Endodermal cell (in vitro differentiated cells): ENCODE measurements around the gene TTC16. TPM values are rescaled to one million over a fixed set of nuclear protein-coding genes. Genes with fewer than 3 reads are reported as not detected.
A peak's percentile ranks its signal among the peaks of the same experiment; 100 is the strongest.

Experiments
- DNase-seq: peaks from one replicate; pipeline ENCODE4 v3.0.0-alpha.2; 2017
- H3K27ac ChIP-seq: 2 replicates; pipeline ENCODE4 v1.5.1; 2013; ENCODE audit warnings: mild to moderate bottlenecking, low read depth, low read length, moderate library complexity
- H3K27me3 ChIP-seq: 2 replicates; pipeline ENCODE4 v1.6.1; 2013; ENCODE audit warnings: mild to moderate bottlenecking, low read length, moderate library complexity; ENCODE audit not compliant: insufficient read depth, control insufficient read depth, poor library complexity, severe bottlenecking
- H3K36me3 ChIP-seq: 2 replicates; pipeline ENCODE4 v1.7.0; 2013; ENCODE audit warnings: mild to moderate bottlenecking, low read length, moderate library complexity; ENCODE audit not compliant: control insufficient read depth, insufficient read depth
- H3K4me1 ChIP-seq: one replicate; pipeline ENCODE4 v1.7.0; 2013; ENCODE audit warnings: low read length; ENCODE audit not compliant: control insufficient read depth, insufficient read depth
- H3K4me3 ChIP-seq: 2 replicates; pipeline ENCODE4 v1.5.1; 2013; ENCODE audit warnings: mild to moderate bottlenecking, low read length, moderate library complexity
- H3K9ac ChIP-seq: 2 replicates; pipeline ENCODE4 v1.6.1; 2013; ENCODE audit warnings: mild to moderate bottlenecking, low read length, moderate library complexity; ENCODE audit not compliant: poor library complexity, severe bottlenecking; ENCODE audit errors: extremely low read depth
- H3K9me3 ChIP-seq: 2 replicates; pipeline ENCODE4 v1.6.1; 2013; ENCODE audit warnings: mild to moderate bottlenecking, low read length, moderate library complexity; ENCODE audit not compliant: control insufficient read depth
- H3K27ac Mint-ChIP-seq: 2 replicates; pipeline ENCODE4 v1.8.0; 2020; ENCODE audit warnings: mixed read lengths
- H3K27me3 Mint-ChIP-seq: 2 replicates; pipeline ENCODE4 v1.8.0; 2021; ENCODE audit warnings: mild to moderate bottlenecking, mixed read lengths; ENCODE audit not compliant: insufficient read depth
- H3K36me3 Mint-ChIP-seq: 2 replicates; pipeline ENCODE4 v1.8.0; 2020; ENCODE audit warnings: low read depth, mixed read lengths
- H3K4me1 Mint-ChIP-seq: 2 replicates; pipeline ENCODE4 v1.8.0; 2020; ENCODE audit warnings: mixed read lengths
- H3K4me3 Mint-ChIP-seq: 2 replicates; pipeline ENCODE4 v1.8.0; 2020; ENCODE audit warnings: mild to moderate bottlenecking, moderate library complexity, mixed read lengths
- H3K9me3 Mint-ChIP-seq: 2 replicates; pipeline ENCODE4 v1.8.0; 2020; ENCODE audit warnings: mild to moderate bottlenecking, mixed read lengths
- WGBS, 2 experiments: methylation state at CpG; one replicate each; pipeline versions ENCODE4 v1.1.5 to v1.1.7; 2013; ENCODE audit warnings: missing lambda C conversion rate in 2 of 2, mixed read lengths in 1 of 2; ENCODE audit not compliant: insufficient coverage in 1 of 2, insufficient read length in 1 of 2; 5-methylcytosine and 5-hydroxymethylcytosine counted together
- total RNA-seq, 2 donors: library from RNA; stranded (reverse); fragmentation: NEBNext Ultra II Directional in 1 of 2; extraction: Animal tissue kit (Norgen Biotek cat#: 25700) in 1 of 2; gene quantifications; 2 replicates in 1 of 2; 3 replicates in 1 of 2; pipeline ENCODE4 v1.2.1, GENCODE V29; 2021
- TF ChIP-seq, protein P1 (sequence below): fragments of 200-600 bp; sonication (generic); conservative IDR thresholded peaks from 2 replicates; pipeline ENCODE4 v1.5.0; 2021; ENCODE audit warnings: antibody characterized with exemption, mild to moderate bottlenecking

Gene TTC16
- total RNA-seq, 2 donors from 2014 or later = not detected

DNA sequence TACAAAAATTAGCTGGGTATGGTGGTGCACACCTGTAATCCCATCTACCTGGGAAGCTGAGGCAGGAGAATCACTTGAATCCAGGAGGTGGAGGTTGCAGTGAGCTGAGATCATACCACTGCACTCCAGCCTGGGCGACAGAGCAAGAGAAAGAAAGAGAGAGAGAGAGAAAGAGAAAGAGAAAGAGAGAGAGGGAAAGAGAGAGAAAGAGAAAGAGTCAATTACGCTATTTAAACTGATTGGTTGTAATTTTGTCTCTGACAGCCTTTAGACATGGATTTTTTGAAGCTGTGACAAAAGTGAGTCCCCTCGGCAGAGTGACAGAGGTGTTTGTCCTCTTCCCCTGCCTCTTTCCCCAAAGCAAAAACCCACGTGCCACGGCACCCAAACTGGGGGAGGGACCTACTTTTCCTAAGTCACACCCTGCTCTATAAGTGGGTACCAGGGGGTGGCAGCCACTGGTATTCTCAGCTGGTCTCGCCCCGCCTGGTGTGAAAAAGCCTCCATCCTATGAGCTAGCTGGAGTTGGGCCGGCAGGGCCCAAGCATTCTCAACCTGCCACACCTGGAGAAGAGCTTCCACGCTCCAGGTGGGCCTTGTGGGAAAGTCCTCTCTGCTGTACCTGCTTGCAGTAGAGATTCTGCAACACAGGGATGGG lies 12.5 kb upstream of the TTC16 start:
- TF ChIP-seq, protein P1, sequence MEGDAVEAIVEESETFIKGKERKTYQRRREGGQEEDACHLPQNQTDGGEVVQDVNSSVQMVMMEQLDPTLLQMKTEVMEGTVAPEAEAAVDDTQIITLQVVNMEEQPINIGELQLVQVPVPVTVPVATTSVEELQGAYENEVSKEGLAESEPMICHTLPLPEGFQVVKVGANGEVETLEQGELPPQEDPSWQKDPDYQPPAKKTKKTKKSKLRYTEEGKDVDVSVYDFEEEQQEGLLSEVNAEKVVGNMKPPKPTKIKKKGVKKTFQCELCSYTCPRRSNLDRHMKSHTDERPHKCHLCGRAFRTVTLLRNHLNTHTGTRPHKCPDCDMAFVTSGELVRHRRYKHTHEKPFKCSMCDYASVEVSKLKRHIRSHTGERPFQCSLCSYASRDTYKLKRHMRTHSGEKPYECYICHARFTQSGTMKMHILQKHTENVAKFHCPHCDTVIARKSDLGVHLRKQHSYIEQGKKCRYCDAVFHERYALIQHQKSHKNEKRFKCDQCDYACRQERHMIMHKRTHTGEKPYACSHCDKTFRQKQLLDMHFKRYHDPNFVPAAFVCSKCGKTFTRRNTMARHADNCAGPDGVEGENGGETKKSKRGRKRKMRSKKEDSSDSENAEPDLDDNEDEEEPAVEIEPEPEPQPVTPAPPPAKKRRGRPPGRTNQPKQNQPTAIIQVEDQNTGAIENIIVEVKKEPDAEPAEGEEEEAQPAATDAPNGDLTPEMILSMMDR = no peak
- H3K9me3 Mint-ChIP-seq = no peaks in the 10 kb centered on the region
- no peak for DNase-seq

DNA sequence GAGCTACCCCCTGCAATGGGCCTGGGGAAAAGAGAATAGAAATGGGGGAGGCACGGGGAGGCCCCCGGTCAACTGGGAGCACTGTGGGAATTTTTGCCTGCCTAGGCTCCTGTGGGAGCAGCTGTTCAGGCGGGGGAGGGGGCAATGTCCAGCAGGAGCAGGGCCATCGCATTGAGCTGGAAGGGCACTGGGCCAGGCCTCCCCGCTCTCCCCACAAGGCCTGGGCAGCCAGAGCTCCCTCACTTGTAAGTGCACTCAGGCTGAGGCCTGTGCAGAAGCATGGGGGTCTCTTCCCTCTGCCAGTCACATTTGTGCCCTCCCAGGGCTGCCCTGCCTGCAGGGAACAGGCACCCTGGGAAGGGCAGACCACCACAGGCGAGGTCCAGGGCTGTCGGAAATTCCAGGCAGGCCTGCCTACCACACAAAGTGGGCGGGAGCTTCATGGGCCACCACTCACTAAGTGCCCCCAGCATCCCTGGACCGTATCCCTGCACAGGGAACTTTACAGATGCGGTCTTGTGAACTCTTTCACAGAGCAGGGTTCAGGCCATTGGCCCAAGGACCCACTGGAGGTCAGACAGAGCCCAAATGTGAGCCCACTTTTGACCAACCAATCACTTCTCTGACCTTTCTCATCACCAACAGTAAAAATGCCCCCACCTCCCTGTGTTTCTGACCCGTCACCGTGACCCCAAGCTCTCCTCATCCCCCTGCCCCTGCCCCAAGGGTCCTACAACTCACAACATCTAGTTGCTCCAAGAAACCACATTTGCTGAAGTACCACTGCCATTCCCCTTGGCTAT lies 10.1 kb upstream of the TTC16 start:
- Histone ChIP-seq H3K4me1 (no peaks in the 10 kb centered on the region), H3K9ac (no peak overlapping the region), H3K9me3 (no peaks in the 10 kb centered on the region), H3K36me3 (no peaks in the 10 kb centered on the region), H3K4me3 (no peak overlapping the region), H3K27ac (no peak overlapping the region), H3K27me3 (no peaks in the 10 kb centered on the region)
- TF ChIP-seq, protein P1 = no peak
- Mint-ChIP-seq H3K4me3 (no peak overlapping the region), H3K27ac (no peak overlapping the region), H3K4me1 (peaks cover 1% of the 10 kb centered on the region), H3K36me3 (no peaks in the 10 kb centered on the region), H3K27me3 (no peaks in the 10 kb centered on the region), H3K9me3 (no peaks in the 10 kb centered on the region)
- WGBS, 2 experiments = 81 to 90% methylated on average over 5 to 12 of the region's 12 CpGs
- no peak for DNase-seq

More for the DNA sequence above, 12.5 kb upstream of the TTC16 start:
- H3K36me3 Mint-ChIP-seq = no peaks in the 10 kb centered on the region
- H3K4me3 ChIP-seq = no peak overlapping the region
- H3K27me3 ChIP-seq = no peaks in the 10 kb centered on the region
- no peaks in the 10 kb centered on the region for H3K27me3 Mint-ChIP-seq
- no peak overlapping the region for H3K9ac ChIP-seq
- peaks cover 1% of the 10 kb centered on the region for H3K4me1 Mint-ChIP-seq
- H3K9me3 ChIP-seq = no peaks in the 10 kb centered on the region
- no peaks in the 10 kb centered on the region for H3K4me1 ChIP-seq
- H3K4me3 Mint-ChIP-seq = no peak overlapping the region
- no peak overlapping the region for H3K27ac ChIP-seq
- WGBS, 2 experiments = 82 to 90% methylated on average over 6 to 9 of the region's 9 CpGs
- H3K36me3 ChIP-seq = no peaks in the 10 kb centered on the region
- no peak overlapping the region for H3K27ac Mint-ChIP-seq

DNA sequence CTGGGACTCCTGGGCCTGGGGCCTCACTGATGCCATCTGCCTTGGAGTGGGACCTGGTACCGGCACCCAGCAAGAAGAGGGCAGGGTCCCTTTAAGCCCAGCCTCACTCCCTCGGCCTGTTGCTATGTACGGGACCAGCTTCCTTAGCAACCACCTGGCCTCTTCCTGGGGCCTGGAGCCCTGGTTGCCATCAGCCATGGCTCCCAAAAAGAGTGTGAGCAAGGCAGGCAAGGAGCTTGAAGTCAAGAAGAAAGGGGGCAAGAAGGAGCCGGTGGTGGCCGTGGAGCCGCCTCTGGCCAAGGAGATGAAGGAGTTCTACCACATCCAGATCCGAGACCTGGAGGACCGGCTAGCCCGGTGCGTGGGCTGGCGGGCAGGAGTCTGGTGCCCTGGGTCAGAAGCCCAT lies 9.0 kb upstream of the TTC16 start, which contains the start of gene CFAP157:
Gene CFAP157 (plus strand): TSS at position 153 of the 406 bp plus-strand sequence. CDS start 44 bp downstream, at position 197.
- Histone ChIP-seq H3K27ac (no peak within 1 kb of the TSS), H3K9ac (no peak within 1 kb of the TSS), H3K9me3 (no peaks in the 10 kb centered on the region), H3K4me3 (no peak within 1 kb of the TSS), H3K27me3 (no peaks in the 10 kb centered on the region), H3K36me3 (no peaks in the 10 kb centered on the region), H3K4me1 (no peaks in the 10 kb centered on the region)
- Mint-ChIP-seq H3K4me1 (peaks cover 6% of the 10 kb centered on the region), H3K27ac (no peak within 1 kb of the TSS), H3K27me3 (no peaks in the 10 kb centered on the region), H3K9me3 (no peaks in the 10 kb centered on the region), H3K4me3 (peak within 1 kb of the TSS; percentile 28), H3K36me3 (no peaks in the 10 kb centered on the region)
- TF ChIP-seq, protein P1 = no peak
- peak; percentile 75 for DNase-seq
- WGBS, 2 experiments = 84 to 97% methylated on average over 6 to 11 of the region's 11 CpGs
